Karpas-422 (cell line): ENCODE measurements around the gene FSTL5. TPM values are rescaled to one million over a fixed set of nuclear protein-coding genes. Genes with fewer than 3 reads are reported as not detected.
A peak's percentile ranks its signal among the peaks of the same experiment; 100 is the strongest.

Experiments
- DNase-seq: peaks from one replicate; pipeline ENCODE4 v3.0.0-alpha.2; 2015
- H2AFZ ChIP-seq: fragments of 200-600 bp; sonication (generic); 2 replicates; pipeline ENCODE4 v1.6.1; 2014; ENCODE audit warnings: antibody characterized with exemption, low read length, mixed read lengths
- H3K27ac ChIP-seq: fragments of 200-600 bp; sonication (generic); 2 replicates; pipeline ENCODE4 v1.5.1; 2014; ENCODE audit warnings: mild to moderate bottlenecking, low read length, moderate library complexity
- H3K27me3 ChIP-seq: fragments of 200-600 bp; sonication (generic); 2 replicates; pipeline ENCODE4 v1.6.1; 2014; ENCODE audit warnings: low read length, mixed read lengths
- H3K36me3 ChIP-seq: fragments of 200-600 bp; sonication (generic); 2 replicates; pipeline ENCODE4 v1.6.1; 2014; ENCODE audit warnings: low read length, mixed read lengths; ENCODE audit not compliant: insufficient read depth
- H3K4me1 ChIP-seq: fragments of 200-600 bp; sonication (generic); 2 replicates; pipeline ENCODE4 v1.6.1; 2014; ENCODE audit warnings: mild to moderate bottlenecking, low read length, mixed read lengths
- H3K4me2 ChIP-seq: fragments of 200-600 bp; sonication (generic); 2 replicates; pipeline ENCODE4 v1.6.1; 2014; ENCODE audit warnings: low read length, low read depth, mild to moderate bottlenecking; ENCODE audit not compliant: poor library complexity, severe bottlenecking
- H3K4me3 ChIP-seq: fragments of 200-600 bp; sonication (generic); 2 replicates; pipeline ENCODE4 v1.5.1; 2014; ENCODE audit warnings: mild to moderate bottlenecking, antibody characterized with exemption, low read length, mixed read lengths
- H3K79me2 ChIP-seq: fragments of 200-600 bp; sonication (generic); 2 replicates; pipeline ENCODE4 v1.6.1; 2014; ENCODE audit warnings: mild to moderate bottlenecking, low read length, mixed read lengths
- H3K9ac ChIP-seq: fragments of 200-600 bp; sonication (generic); 2 replicates; pipeline ENCODE4 v1.6.0; 2014; ENCODE audit warnings: low read length
- H3K9me2 ChIP-seq: fragments of 200-600 bp; sonication (generic), shearing (Covaris generic); replicated peaks from 2 replicates; pipeline ENCODE4 v1.6.0; 2014; ENCODE audit warnings: mild to moderate bottlenecking, low read length, moderate library complexity; ENCODE audit not compliant: insufficient read depth
- H3K9me3 ChIP-seq: fragments of 300-700, 200-600 bp; sonication (generic); 2 replicates; pipeline ENCODE4 v1.6.1; 2014; ENCODE audit warnings: low read length, mixed read lengths
- H4K20me1 ChIP-seq: fragments of 200-600 bp; sonication (generic); 2 replicates; pipeline ENCODE4 v1.6.1; 2014; ENCODE audit warnings: mild to moderate bottlenecking, antibody characterized with exemption, low read length, low read depth; ENCODE audit not compliant: insufficient read depth
- total RNA-seq: library from RNA; depleted of rRNA; stranded (reverse); fragments of >200 nt; shearing (Covaris generic); gene quantifications from 2 replicates; pipeline ENCODE4 v1.2.3, GENCODE V29; 2014; ENCODE audit warnings: low replicate concordance

Gene FSTL5
- total RNA-seq, 1 experiment from 2014 or later = not detected

DNA sequence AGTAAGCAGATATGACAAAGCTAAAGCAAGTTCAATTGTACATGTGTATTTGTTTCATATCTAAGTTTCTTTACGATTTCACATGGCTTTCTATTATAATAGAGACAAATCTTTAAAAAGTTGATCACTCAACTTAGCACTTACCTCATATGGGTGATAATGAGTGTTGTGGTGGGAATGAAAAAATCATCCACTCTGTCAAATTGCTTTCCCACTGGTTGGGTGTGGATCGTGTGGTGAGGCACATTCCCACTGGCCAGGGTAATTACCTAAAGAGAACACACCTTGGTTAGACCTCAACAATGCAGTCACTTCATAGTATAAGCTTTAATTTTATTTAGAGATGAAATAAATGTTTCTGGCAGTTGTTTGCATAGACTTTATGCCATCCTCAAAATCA is 708.9 kb downstream of the FSTL5 start:
- Histone ChIP-seq H3K9me3 (peaks cover 29% of the 10 kb centered on the region), H3K9me2 (no peaks in the 10 kb centered on the region; the same call in 1 of the 2 replicates), H3K4me2 (no peak overlapping the region), H4K20me1 (no peaks in the 10 kb centered on the region), H3K36me3 (no peaks in the 10 kb centered on the region; the same call in 1 of the 2 replicates), H3K4me1 (no peaks in the 10 kb centered on the region), H3K4me3 (no peak overlapping the region), H3K79me2 (no peaks in the 10 kb centered on the region), H3K27me3 (no peaks in the 10 kb centered on the region), H3K27ac (no peak overlapping the region), H3K9ac (no peak overlapping the region), H2AFZ (no peak overlapping the region)
- no peak for DNase-seq

DNA sequence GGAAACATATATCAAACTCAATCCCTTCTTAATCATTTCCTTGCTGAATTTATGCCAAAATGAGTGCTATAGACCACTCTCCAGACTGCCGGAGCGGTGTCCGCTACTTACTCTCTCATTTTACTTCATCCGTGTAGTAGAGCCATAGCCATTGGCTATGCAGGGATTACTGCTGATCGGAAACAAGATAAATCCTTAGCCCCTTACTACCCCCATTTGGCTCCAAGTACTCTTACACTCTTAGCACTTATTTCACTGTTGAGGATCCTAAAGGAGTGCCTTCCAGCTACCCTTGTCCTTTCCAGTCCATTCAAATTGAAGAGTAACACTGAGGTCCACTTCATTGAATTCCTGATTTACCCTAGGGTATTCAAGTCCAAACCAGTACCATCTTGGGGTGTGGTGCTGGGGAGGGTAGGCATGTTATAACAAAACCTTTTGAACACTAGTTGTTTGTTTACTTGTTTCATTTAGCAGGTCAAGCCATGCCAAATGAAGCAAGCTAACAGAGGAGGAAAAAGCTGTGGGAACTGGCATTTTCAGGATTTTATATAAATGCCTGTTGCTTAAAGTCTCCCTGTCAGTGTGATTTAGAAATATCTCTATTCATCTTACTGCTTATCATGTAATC is 715.1 kb downstream of the FSTL5 start:
- H3K4me2 ChIP-seq = no peak overlapping the region

DNA sequence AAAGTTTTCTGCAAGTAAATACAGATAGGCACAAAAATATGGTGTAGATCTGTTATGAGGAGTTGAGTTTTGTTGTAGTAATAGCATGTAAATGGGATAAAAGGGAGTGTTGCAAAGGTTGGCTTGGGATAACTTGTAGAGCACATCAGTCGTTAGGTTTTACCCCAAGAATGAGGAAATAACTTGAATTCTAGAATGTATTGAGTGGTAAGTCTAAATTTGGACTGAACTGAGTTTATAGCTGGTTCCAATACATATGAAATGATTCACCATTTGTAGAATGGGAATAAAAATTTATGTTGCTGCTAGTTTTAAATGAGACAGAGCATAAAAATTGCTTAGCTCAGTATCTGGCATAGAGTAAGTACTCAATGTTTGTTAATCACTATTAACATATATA is 719.2 kb downstream of the FSTL5 start:
- Histone ChIP-seq H3K9me3 (peaks cover 14% of the 10 kb centered on the region), H3K36me3 (no peaks in the 10 kb centered on the region), H3K27ac (no peak overlapping the region), H3K4me2 (no peak overlapping the region), H4K20me1 (no peaks in the 10 kb centered on the region), H3K9me2 (no peaks in the 10 kb centered on the region), H3K79me2 (no peaks in the 10 kb centered on the region), H3K4me3 (no peak overlapping the region), H2AFZ (no peak overlapping the region), H3K27me3 (no peaks in the 10 kb centered on the region), H3K9ac (no peak overlapping the region), H3K4me1 (no peaks in the 10 kb centered on the region)
- DNase-seq = no peak

More for the DNA sequence above, 715.1 kb downstream of the FSTL5 start:
- Histone ChIP-seq H3K9ac (no peak overlapping the region), H4K20me1 (no peaks in the 10 kb centered on the region), H3K27me3 (no peaks in the 10 kb centered on the region), H3K4me1 (no peaks in the 10 kb centered on the region), H3K9me2 (no peaks in the 10 kb centered on the region; the same call in 1 of the 2 replicates), H3K9me3 (peaks cover 19% of the 10 kb centered on the region), H2AFZ (no peak overlapping the region), H3K36me3 (no peaks in the 10 kb centered on the region), H3K4me3 (0 out of 2 replicates have a peak overlapping the region, but pooled peaks have one; percentile 4), H3K27ac (no peak overlapping the region), H3K79me2 (no peaks in the 10 kb centered on the region)
- no peak for DNase-seq

DNA sequence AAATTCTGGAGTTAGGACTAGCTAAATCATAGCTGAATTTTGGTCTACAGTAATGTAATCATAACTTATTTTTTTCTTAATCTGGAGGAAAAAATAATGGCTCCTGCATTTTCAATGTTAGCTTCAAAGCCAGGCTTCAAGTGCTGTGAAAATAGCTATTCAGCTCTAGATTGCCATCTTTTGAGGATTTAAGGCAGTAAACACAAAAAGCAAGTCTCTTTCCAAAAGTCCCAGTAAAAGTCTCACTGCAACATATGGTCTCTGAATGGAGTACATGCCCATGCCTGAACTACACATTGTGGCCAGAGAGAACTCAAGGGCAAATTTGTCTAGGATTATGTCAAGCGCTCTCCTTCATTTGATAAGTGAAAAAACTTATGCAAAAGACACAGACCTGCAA is 720.9 kb downstream of the FSTL5 start:
- Histone ChIP-seq H3K9me3 (peaks cover 18% of the 10 kb centered on the region), H3K9me2 (0 out of 2 replicates have a peak, but pooled peaks cover 4% of the 10 kb centered on the region), H3K4me1 (no peaks in the 10 kb centered on the region), H4K20me1 (no peaks in the 10 kb centered on the region), H3K27ac (no peak overlapping the region), H3K36me3 (no peaks in the 10 kb centered on the region), H3K79me2 (no peaks in the 10 kb centered on the region), H3K9ac (no peak overlapping the region), H3K4me2 (no peak overlapping the region), H2AFZ (no peak overlapping the region), H3K4me3 (no peak overlapping the region), H3K27me3 (no peaks in the 10 kb centered on the region)
- no peak for DNase-seq

DNA sequence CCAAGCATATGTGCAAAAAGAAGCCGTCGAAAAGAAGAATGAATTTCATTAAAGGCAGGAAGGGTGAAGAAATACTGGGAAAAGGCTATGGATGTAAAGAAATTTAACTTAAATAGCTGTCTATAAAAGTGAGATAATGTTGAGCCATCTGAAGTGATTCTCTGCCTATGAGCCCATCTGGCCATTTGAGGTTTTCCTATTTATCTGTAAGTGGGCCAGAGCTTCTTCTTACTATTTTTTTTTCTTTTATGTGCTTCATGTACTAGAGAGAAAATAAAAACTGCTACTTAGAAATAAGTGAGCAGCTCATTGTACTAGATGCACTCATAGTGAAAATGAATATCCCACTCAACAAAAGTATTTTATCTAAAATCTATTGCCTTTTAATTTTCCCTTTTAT is 725.7 kb downstream of the FSTL5 start:
- no peak overlapping the region for H3K4me2 ChIP-seq
- H3K79me2 ChIP-seq = no peaks in the 10 kb centered on the region
- H3K27ac ChIP-seq = no peak overlapping the region
- no peaks in the 10 kb centered on the region for H3K27me3 ChIP-seq
- H3K36me3 ChIP-seq = no peaks in the 10 kb centered on the region
- 0 out of 2 replicates have a peak, but pooled peaks cover 4% of the 10 kb centered on the region for H3K9me2 ChIP-seq
- H3K9me3 ChIP-seq = peaks cover 28% of the 10 kb centered on the region
- no peaks in the 10 kb centered on the region for H3K4me1 ChIP-seq
- H3K9ac ChIP-seq = no peak overlapping the region
- H4K20me1 ChIP-seq = no peaks in the 10 kb centered on the region
- no peak overlapping the region for H3K4me3 ChIP-seq
- no peak for DNase-seq
- H2AFZ ChIP-seq = no peak overlapping the region

DNA sequence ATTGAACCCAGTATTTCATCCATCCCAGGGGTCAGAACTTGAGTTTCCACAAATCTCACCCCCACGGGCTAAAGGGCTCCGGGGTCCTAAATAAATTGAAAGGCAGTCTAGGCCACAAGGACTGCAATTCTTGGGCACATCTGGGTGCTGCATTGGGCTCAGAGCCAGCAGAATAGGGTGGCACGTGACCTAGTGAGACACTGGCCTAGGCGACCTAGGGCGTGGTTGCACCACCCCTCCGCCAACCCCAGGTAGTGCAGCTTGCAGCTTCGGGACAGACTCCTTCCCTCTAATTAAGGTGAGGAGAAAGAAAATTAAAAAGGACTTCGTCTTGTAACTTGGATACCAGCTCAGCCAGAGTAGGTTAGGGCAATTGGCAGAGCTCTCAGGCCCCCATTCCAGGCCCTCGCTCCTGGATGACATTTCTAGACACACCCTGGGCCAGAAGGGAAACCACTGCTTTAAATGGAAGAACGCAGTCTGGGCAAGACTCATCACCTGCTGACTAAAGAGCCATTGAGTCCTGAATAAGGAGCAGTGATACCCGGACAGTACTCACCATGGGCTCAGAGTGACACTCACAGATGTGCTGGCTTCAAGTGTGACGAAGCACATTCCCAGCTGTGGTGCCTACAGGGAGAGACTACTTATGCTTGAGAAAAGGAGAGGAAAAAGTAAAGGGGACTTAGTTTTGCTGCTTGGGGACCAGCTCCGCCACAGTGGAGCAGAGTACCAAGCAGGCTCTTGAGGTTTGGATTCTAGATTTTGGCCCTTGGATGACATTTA is 735.4 kb downstream of the FSTL5 start:
- H3K4me1 ChIP-seq = no peaks in the 10 kb centered on the region
- no peaks in the 10 kb centered on the region for H3K79me2 ChIP-seq

DNA sequence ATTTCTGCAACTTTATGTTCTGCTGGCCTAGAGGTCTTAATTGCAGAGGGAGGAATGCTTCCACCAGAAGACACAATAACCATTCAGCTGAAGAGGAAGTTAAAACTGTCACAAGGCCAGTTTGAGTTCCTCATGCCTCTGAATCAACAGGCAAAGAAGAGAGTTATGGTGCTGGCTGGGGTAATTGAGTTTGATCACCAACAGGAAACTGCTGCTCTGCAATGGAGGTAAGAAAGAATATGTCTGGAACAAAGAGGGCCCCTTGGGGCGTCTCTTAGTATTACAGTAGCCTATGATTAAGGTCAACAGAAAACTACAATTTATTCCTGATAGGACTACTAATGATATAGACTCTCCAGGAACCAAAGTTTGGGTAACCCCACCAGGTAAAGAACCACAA is 744.0 kb downstream of the FSTL5 start:
- Histone ChIP-seq H3K9me3 (peaks cover 34% of the 10 kb centered on the region), H3K4me2 (no peak overlapping the region), H4K20me1 (no peaks in the 10 kb centered on the region), H3K9ac (no peak overlapping the region), H3K36me3 (no peaks in the 10 kb centered on the region), H3K4me1 (no peaks in the 10 kb centered on the region), H3K9me2 (no peaks in the 10 kb centered on the region), H2AFZ (no peak overlapping the region), H3K79me2 (no peaks in the 10 kb centered on the region), H3K4me3 (no peak overlapping the region), H3K27ac (no peak overlapping the region), H3K27me3 (no peaks in the 10 kb centered on the region)
- no peak for DNase-seq

More for the DNA sequence above, 735.4 kb downstream of the FSTL5 start:
- DNase-seq = no peak
- no peak overlapping the region for H3K4me2 ChIP-seq
- H3K27me3 ChIP-seq = no peaks in the 10 kb centered on the region
- H3K4me3 ChIP-seq = no peak overlapping the region
- no peak overlapping the region for H3K9ac ChIP-seq
- no peak overlapping the region for H2AFZ ChIP-seq
- H3K9me3 ChIP-seq = peaks cover 46% of the 10 kb centered on the region
- H3K27ac ChIP-seq = no peak overlapping the region
- no peaks in the 10 kb centered on the region for H3K9me2 ChIP-seq
- H3K36me3 ChIP-seq = no peaks in the 10 kb centered on the region
- no peaks in the 10 kb centered on the region for H4K20me1 ChIP-seq

DNA sequence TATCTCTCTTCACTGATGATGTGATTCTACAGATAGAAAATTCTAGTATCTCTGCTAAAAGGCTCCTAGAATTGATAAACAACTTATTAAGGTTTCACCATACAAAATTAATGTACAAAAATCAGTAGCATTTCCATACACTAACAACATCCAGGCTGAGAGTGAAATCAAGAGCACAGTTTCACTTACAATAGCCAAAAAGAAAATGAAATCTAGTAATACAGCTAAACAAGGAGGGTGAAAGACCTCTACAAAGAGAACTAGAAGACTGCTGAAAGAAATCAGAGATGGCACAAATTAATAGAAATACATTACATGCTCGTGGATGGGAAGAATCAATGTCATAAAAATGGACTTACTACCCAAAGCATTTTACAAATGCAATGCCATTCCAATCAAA is 751.9 kb downstream of the FSTL5 start:
- Histone ChIP-seq H2AFZ (no peak overlapping the region), H3K36me3 (no peaks in the 10 kb centered on the region), H3K9ac (no peak overlapping the region)

More for the DNA sequence above, 751.9 kb downstream of the FSTL5 start:
- Histone ChIP-seq H3K27me3 (no peaks in the 10 kb centered on the region), H4K20me1 (no peaks in the 10 kb centered on the region), H3K79me2 (no peaks in the 10 kb centered on the region), H3K4me2 (no peak overlapping the region), H3K4me3 (no peak overlapping the region), H3K27ac (no peak overlapping the region), H3K9me2 (no peaks in the 10 kb centered on the region), H3K9me3 (peaks cover 61% of the 10 kb centered on the region), H3K4me1 (no peaks in the 10 kb centered on the region)
- no peak for DNase-seq
